ENCODE results near the gene PNPLA7. TPM values are rescaled to one million over a fixed set of nuclear protein-coding genes. Genes with fewer than 3 reads are reported as not detected.

Gene PNPLA7
- total and polyA plus RNA-seq, 3 experiments from 2014 or later, result 0.79 to 2.4 (median 2.0) TPM

DNA sequence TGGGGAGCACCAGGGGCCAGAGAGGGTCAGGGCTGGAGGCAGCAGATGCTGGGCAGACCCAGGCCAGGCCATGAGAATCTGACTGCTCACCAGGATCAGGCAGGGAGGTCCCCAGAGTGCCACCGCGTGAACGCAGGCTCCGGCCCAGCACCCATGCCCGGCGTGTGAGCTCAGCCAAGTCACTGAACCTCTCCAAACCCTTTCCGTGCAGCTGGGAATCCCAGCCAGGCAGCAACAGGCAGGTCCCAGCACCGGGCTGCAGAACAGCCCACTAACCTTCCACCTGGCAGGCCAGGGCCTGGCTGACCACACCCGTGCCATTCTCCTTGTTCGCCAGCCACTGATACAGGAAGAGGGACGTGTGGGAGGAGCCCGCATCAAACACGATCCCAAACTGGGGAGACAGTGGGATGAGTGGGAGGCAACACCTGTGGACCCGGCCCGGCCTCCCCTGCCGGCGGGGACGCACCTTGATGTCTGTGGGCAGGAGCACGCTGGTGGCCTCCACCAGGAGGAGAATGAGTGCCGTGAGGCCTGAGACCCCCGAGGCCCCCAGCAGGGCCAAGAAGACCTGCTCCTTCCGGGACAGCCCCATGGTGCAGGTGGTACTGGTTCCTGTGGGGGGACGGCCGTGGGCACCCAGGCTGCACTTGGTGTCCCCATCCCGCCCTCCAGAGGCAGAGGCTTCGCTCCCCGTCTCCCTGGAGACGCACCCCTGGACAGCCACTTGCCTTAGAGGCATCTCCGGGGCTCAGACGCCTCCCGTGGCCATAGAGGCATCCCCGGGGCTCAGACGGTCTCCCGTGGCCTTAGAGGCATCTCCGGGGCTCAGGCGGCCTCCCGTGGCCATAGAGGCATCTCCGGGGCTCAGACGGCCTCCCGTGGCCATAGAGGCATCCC, 112.3 kb downstream of the PNPLA7 start:
- Histone ChIP-seq H3K4me1 (ENCODE audit: insufficient read depth, low read length) (no peaks in the 10 kb centered on the region), H3K9me3 (ENCODE audit: low read length) (no peaks in the 10 kb centered on the region), H3K27ac (ENCODE audit: low read depth, low read length) (no peak overlapping the region), H3K36me3 (ENCODE audit: insufficient read depth, low read length) (no peaks in the 10 kb centered on the region), H3K4me3 (ENCODE audit: low read length) (no peak overlapping the region), H3K27me3 (ENCODE audit: insufficient read depth, low read length, poor library complexity, severe bottlenecking) (no peaks in the 10 kb centered on the region)
- peaks cover 3 to 10% (median 4%) of the 10 kb centered on the region in 3 donors for H3K4me1 Mint-ChIP-seq
- peaks cover 14% of the 10 kb centered on the region in 2 donors for H3K27me3 Mint-ChIP-seq
- peaks cover 0 to 1% (median 0%) of the 10 kb centered on the region in 3 donors for H3K36me3 Mint-ChIP-seq
- H3K27ac Mint-ChIP-seq, result no peak overlapping the region
- no peak overlapping the region for H3K4me3 Mint-ChIP-seq
- ChIA-PET CTCF (no interaction called here), POLR2A (no interaction called here)
- peak in 1 of 5 donors; percentile 39 for DNase-seq
- peaks cover 0 to 3% (median 2%) of the 10 kb centered on the region in 5 donors for H3K9me3 Mint-ChIP-seq

DNA sequence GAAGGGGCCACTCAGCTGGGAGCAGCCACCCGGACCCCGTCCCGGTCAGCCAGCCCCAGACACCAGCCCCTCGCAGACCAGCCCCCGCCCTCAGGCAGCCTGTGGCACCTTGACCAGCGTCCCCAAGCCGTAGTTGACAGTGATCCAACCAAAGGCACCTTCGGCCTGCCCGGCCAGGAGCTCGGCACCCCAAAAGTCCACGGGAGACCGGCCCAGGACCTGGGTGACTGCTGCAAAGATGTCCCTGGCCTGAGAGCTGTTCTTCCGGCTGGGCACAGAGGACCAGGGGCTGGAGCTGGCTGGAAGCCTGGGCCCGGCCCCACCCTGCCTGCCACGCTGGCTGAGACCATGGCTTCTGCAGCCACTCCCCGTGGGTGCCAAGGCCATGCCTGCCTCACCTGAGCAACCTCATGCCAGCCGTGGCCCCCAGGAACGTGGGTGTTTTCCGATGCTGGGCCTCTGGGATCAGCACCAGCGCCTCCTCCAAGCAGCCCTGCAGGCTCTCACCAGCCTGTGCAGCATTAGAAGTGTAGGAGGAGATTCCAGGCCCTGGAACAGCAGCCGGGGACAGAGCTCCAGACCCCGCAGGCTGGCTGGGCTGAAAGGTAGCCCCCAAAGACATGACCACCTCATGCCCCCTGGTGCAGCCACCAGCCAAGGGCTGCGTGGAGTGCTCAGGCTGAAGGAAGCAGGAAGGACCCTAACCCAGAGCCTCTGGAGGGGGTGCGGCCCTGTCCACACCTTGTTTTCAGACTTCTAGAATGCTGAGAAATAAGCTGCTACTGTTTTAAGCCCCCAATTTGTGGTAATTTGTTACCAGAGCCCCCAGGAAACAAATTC, 113.2 kb downstream of the PNPLA7 start:
- Histone ChIP-seq H3K9me3 (ENCODE audit: low read length) (no peaks in the 10 kb centered on the region), H3K4me1 (ENCODE audit: insufficient read depth, low read length) (no peaks in the 10 kb centered on the region), H3K27me3 (ENCODE audit: insufficient read depth, low read length, poor library complexity, severe bottlenecking) (no peaks in the 10 kb centered on the region), H3K27ac (ENCODE audit: low read depth, low read length) (no peak overlapping the region), H3K36me3 (ENCODE audit: insufficient read depth, low read length) (no peaks in the 10 kb centered on the region), H3K4me3 (ENCODE audit: low read length) (no peak overlapping the region)
- CTCF ChIA-PET, result no interaction called here
- Mint-ChIP-seq H3K36me3 (peaks cover 0 to 1% (median 0%) of the 10 kb centered on the region in 3 donors), H3K27me3 (peaks cover 6 to 7% of the 10 kb centered on the region in 2 donors), H3K9me3 (peaks cover 0 to 2% (median 0%) of the 10 kb centered on the region in 5 donors), H3K27ac (no peak overlapping the region), H3K4me3 (no peak overlapping the region), H3K4me1 (peaks cover 2 to 9% (median 3%) of the 10 kb centered on the region in 3 donors)
- POLR2A ChIA-PET, result no interaction called here
- peak in 1 of 5 donors; percentile 34 for DNase-seq

DNA sequence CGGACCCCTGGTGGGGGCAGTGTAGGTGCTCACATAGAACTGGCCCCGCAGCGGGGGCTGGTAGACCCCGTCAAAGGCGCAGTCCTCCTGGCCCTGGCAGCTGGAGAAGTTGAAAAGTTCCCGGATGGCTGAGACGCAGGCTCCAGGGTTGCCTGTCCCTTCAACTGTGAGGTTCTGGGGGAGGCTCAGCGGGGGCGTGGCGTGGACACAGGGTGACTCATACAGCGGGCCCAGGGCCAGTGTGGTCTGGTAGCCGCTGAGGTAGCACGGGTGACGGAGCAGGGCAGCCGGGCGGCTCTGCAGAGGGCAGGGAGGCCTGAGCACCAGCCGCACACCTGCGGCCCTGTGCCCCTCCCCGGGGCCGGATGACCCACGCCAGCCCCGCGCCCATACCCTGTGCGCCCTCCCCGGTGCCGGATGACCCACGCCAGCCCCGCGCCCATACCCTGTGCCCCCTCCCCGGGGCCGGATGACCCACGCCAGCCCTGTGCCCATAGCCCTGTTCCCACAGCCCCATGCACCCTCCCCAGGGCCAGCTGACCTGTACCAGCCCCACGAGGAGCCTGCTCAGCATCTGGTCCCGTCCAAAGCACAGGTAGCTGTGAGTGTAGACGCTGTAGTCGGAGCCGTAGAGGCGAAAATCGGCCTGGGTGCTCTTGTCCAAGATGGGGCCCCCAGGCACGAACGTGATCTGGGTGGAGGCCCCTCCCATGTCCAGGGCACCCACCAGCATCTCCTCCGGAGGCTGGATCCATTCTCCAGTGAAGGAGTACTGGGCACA, 114.0 kb downstream of the PNPLA7 start:
- Mint-ChIP-seq H3K36me3 (no peaks in the 10 kb centered on the region), H3K4me3 (no peak overlapping the region), H3K9me3 (no peaks in the 10 kb centered on the region), H3K27me3 (peaks cover 4% of the 10 kb centered on the region in 2 donors), H3K27ac (no peak overlapping the region), H3K4me1 (peaks cover 0 to 6% (median 0%) of the 10 kb centered on the region in 3 donors)
- Histone ChIP-seq H3K27me3 (ENCODE audit: insufficient read depth, low read length, poor library complexity, severe bottlenecking) (no peaks in the 10 kb centered on the region), H3K9me3 (ENCODE audit: low read length) (no peaks in the 10 kb centered on the region), H3K27ac (ENCODE audit: low read depth, low read length) (peak overlapping the region; percentile 54), H3K4me3 (ENCODE audit: low read length) (no peak overlapping the region), H3K36me3 (ENCODE audit: insufficient read depth, low read length) (no peaks in the 10 kb centered on the region), H3K4me1 (ENCODE audit: insufficient read depth, low read length) (no peaks in the 10 kb centered on the region)
- DNase-seq, result peak in 1 of 5 donors; percentile 37
- CTCF ChIA-PET, result no interaction called here
- POLR2A ChIA-PET, result no interaction called here

DNA sequence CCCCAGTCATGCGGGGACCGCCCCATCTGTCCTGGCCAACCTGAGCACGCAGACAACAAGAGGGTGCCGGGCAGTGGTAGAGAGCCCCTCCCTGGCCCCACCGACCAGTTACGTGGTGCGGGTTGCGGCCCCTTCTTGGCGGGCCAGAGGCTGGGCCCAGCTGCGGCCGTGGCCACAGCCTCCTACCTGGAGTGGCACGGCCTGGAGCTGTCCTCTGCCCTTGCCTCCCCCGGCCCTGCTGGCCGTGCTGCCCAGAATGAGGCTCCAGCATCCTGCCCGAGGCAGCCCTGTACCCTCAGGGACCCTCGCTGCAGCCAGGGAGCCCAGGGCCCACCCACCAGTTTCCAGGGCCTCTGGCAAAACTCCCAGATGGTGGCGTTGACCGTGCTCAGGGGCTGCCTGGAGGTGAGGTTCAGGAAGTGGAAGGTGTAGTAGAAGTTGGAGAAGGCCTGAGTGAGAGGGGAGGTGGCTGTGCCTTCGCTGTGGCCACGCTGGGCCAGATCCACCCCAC, 114.8 kb downstream of the PNPLA7 start:
- no peak overlapping the region for H3K4me3 ChIP-seq (ENCODE audit: low read length)
- peaks cover 4% of the 10 kb centered on the region in 2 donors for H3K27me3 Mint-ChIP-seq
- no peaks in the 10 kb centered on the region for H3K36me3 Mint-ChIP-seq
- no peak overlapping the region for H3K27ac Mint-ChIP-seq
- no peak overlapping the region for H3K4me3 Mint-ChIP-seq
- peak in 1 of 5 donors; percentile 34 for DNase-seq
- no peaks in the 10 kb centered on the region for H3K36me3 ChIP-seq (ENCODE audit: insufficient read depth, low read length)
- peak overlapping the region; percentile 54 for H3K27ac ChIP-seq (ENCODE audit: low read depth, low read length)
- no peaks in the 10 kb centered on the region for H3K27me3 ChIP-seq (ENCODE audit: insufficient read depth, low read length, poor library complexity, severe bottlenecking)
- ChIA-PET POLR2A (no interaction called here), CTCF (interaction anchor here (1.2 kb wide), 1 partner anchor 9 kb away, joined by 5 read pairs; no protein-coding TSS in a partner anchor)
- H3K4me1 ChIP-seq (ENCODE audit: insufficient read depth, low read length), result no peaks in the 10 kb centered on the region
- no peaks in the 10 kb centered on the region for H3K9me3 Mint-ChIP-seq
- peaks cover 0 to 6% (median 0%) of the 10 kb centered on the region in 3 donors for H3K4me1 Mint-ChIP-seq
- no peaks in the 10 kb centered on the region for H3K9me3 ChIP-seq (ENCODE audit: low read length)

DNA sequence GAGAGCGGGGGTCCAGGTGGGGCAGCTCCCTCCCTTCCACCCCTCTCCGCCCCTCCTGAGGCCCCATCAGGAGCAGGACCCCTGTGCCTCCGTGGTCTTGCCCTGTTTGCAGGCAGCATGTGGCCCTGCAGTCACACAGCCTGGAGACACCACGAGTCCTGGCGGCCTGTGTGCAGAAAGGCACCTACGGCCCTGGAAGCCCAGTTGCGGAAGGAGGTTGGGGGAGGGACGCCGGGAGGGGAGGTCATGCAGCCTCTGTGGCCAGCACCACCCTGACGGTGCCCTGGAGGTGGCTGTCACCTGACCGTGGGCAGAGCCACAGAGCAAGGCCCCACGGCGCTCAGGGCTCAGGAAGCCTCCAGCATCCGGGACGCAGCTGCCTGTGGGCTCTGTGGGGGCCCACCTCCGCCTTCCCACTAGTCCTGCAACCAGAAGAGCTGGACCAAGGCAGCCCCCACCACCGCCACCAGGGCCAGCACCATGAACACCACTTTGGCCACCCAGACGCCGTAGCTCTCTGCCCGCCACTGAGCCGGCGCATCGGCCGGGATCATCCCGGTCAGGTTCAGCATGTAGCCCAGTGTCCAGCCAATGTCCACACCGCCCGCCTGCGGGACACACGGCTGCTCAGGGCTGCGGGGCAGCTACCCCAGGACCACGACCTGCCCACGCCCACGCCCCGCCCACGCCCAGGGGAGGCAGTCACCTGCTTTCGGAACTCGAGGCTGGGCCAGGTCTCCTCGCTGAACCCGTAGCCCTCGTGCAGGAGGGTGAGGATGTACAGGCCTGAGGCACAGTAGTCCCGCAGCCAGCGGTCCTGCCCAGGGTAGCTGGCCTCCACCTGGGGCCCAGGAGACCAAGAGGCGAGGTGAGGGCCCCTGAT, 115.5 kb downstream of the PNPLA7 start:
- H3K27me3 Mint-ChIP-seq, result peaks cover 4% of the 10 kb centered on the region in 2 donors
- no peaks in the 10 kb centered on the region for H3K27me3 ChIP-seq (ENCODE audit: insufficient read depth, low read length, poor library complexity, severe bottlenecking)
- CTCF ChIA-PET, result interaction anchor here (1.2 kb wide), 1 partner anchor 9 kb away, joined by 5 read pairs; no protein-coding TSS in a partner anchor

DNA sequence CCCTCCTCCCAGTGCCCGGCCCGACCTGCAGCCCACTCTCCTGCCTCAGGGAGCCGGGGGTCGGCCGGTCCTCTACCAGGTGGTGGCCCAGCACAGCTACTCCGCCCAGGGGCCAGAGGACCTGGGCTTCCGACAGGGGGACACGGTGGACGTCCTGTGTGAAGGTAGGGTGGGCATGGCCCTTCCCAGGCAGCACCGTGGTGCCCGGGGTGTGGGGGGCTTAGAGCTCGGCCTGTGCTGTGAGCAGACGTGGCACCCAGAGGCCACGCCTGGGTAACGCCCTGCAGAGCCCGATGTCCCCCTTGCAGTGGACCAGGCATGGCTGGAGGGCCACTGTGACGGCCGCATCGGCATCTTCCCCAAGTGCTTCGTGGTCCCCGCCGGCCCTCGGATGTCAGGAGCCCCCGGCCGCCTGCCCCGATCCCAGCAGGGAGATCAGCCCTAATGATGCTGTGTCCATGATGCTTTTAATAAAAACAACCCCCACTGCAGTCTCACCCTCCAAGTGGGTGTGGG, 116.2 kb downstream of the PNPLA7 start:
- Histone ChIP-seq H3K36me3 (ENCODE audit: insufficient read depth, low read length) (no peaks in the 10 kb centered on the region), H3K4me3 (ENCODE audit: low read length) (no peak overlapping the region), H3K27me3 (ENCODE audit: insufficient read depth, low read length, poor library complexity, severe bottlenecking) (no peaks in the 10 kb centered on the region), H3K4me1 (ENCODE audit: insufficient read depth, low read length) (no peaks in the 10 kb centered on the region), H3K9me3 (ENCODE audit: low read length) (no peaks in the 10 kb centered on the region), H3K27ac (ENCODE audit: low read depth, low read length) (no peak overlapping the region)
- POLR2A ChIA-PET, result no interaction called here
- no peaks in the 10 kb centered on the region for H3K9me3 Mint-ChIP-seq
- H3K36me3 Mint-ChIP-seq, result no peaks in the 10 kb centered on the region
- peak in 1 of 5 donors; percentile 39 for DNase-seq
- no peaks in the 10 kb centered on the region for H3K27me3 Mint-ChIP-seq
- no peak overlapping the region for H3K4me3 Mint-ChIP-seq
- H3K27ac Mint-ChIP-seq, result no peak overlapping the region
- CTCF ChIA-PET, result no interaction called here
- H3K4me1 Mint-ChIP-seq, result peaks cover 0 to 6% (median 0%) of the 10 kb centered on the region in 3 donors

More for the DNA sequence above, 115.5 kb downstream of the PNPLA7 start:
- Mint-ChIP-seq H3K4me3 (no peak overlapping the region), H3K9me3 (no peaks in the 10 kb centered on the region), H3K4me1 (peaks cover 0 to 6% (median 0%) of the 10 kb centered on the region in 3 donors), H3K36me3 (no peaks in the 10 kb centered on the region), H3K27ac (no peak overlapping the region)
- H3K36me3 ChIP-seq (ENCODE audit: insufficient read depth, low read length), result no peaks in the 10 kb centered on the region
- no peaks in the 10 kb centered on the region for H3K9me3 ChIP-seq (ENCODE audit: low read length)
- H3K27ac ChIP-seq (ENCODE audit: low read depth, low read length), result no peak overlapping the region
- no peak overlapping the region for H3K4me3 ChIP-seq (ENCODE audit: low read length)
- DNase-seq, result peak in 1 of 5 donors; percentile 45
- POLR2A ChIA-PET, result no interaction called here
- no peaks in the 10 kb centered on the region for H3K4me1 ChIP-seq (ENCODE audit: insufficient read depth, low read length)
